Stimulated activated naive CD4-positive, alpha-beta T cell treated with Interleukin-2 at 50 U/mL for 16 hours (primary cell): ENCODE results near the gene NKX1-2.

Source experiments
- DNase-seq: peaks from one replicate; lab custom pipeline; 2025; lab: John Stamatoyannopoulos, UW

Gene NKX1-2

GRCh38 chr10:124417895-124418725 lies 31.7 kb downstream of the NKX1-2 start:
- DNase-seq: peak; percentile 30

- no peak for DNase-seq
Measured at GRCh38 chr10:124416733-124417132, 33.1 kb downstream of the NKX1-2 start.

- DNase-seq: no peak
Measured at GRCh38 chr10:124415210-124415609, 34.6 kb downstream of the NKX1-2 start.

- DNase-seq: no peak
Measured at GRCh38 chr10:124414076-124414475, 35.8 kb downstream of the NKX1-2 start.

- DNase-seq: no peak
Measured at GRCh38 chr10:124409696-124410095, 40.1 kb downstream of the NKX1-2 start.

- no peak for DNase-seq
Measured at GRCh38 chr10:124408357-124408756, 41.5 kb downstream of the NKX1-2 start.

GRCh38 chr10:124407456-124407855 lies 42.4 kb downstream of the NKX1-2 start:
- no peak for DNase-seq

GRCh38 chr10:124403548-124403947 lies 46.3 kb downstream of the NKX1-2 start:
- no peak for DNase-seq

- DNase-seq: no peak
Measured at GRCh38 chr10:124402273-124402672, 47.6 kb downstream of the NKX1-2 start.

GRCh38 chr10:124401633-124402032 lies 48.2 kb downstream of the NKX1-2 start:
- no peak for DNase-seq
